Subcutaneous adipose tissue (tissue), 4 donors: Measurements from ENCODE around the gene MOB3B. TPM values are rescaled to one million over a fixed set of nuclear protein-coding genes. Genes with fewer than 3 reads are reported as not detected.

ENCODE experiments used
- total RNA-seq, 4 donors: library from RNA; depleted of rRNA; stranded (reverse); fragments of >200 nt; gene quantifications; one replicate each; pipeline ENCODE4 v1.1.0, GENCODE V29; 2016
- TF ChIP-seq, protein P1 (sequence below): fragments of 450-650 bp; IDR thresholded peaks from one replicate; pipeline ENCODE4 v1.5.1; 2016; ENCODE audit warnings: low read depth, mild to moderate bottlenecking, control low read depth, antibody characterized with exemption, moderate library complexity

MOB3B gene
- total RNA-seq, 4 donors from 2014 or later, result 11.9 to 13.4 (median 12.6) TPM

DNA sequence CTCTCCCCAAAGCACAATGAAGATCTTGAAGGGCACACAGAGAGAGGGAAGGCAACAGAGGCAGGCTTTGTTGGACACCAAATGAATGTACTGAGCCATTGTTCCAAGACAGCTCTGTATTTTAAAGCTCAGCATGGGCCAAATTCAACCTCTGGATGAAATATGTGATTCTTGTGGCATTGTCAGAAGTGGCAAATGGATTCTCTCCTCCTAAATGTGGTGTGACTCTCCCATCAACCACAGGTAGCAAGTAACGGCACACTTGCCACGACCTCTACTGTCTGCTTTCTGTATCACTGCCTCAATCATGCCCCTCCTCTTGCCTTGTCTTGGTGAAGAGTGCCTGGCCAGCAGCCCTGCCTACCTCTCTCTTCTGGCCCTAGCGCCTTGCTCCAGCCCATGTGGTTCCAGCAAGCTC, 6.1 kb upstream of the MOB3B start:
- TF ChIP-seq, protein P1, sequence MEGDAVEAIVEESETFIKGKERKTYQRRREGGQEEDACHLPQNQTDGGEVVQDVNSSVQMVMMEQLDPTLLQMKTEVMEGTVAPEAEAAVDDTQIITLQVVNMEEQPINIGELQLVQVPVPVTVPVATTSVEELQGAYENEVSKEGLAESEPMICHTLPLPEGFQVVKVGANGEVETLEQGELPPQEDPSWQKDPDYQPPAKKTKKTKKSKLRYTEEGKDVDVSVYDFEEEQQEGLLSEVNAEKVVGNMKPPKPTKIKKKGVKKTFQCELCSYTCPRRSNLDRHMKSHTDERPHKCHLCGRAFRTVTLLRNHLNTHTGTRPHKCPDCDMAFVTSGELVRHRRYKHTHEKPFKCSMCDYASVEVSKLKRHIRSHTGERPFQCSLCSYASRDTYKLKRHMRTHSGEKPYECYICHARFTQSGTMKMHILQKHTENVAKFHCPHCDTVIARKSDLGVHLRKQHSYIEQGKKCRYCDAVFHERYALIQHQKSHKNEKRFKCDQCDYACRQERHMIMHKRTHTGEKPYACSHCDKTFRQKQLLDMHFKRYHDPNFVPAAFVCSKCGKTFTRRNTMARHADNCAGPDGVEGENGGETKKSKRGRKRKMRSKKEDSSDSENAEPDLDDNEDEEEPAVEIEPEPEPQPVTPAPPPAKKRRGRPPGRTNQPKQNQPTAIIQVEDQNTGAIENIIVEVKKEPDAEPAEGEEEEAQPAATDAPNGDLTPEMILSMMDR, result no peak

GRCh38 chr9:27534658-27535209, 5.1 kb upstream of the MOB3B start:
- TF ChIP-seq, protein P1, result no peak

DNA sequence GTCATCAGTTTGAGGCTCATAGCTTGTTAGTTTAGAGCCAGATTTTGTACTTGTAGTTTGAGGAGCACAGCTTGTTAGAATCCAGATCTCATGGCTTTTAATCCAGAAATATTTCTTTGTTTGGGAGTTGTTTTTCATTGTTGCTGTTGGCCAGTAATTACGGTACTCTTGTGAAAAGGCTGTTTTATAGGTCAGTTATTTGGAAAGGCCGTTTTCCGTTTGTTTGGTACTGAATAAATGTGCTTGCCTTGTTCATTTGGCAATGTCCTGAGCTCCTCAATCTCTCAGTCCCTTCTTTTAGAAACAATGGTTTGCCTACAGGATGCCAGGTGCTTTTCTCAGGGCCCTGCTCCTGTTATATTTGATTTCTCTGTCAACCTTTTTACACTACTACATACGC, 4.5 kb upstream of the MOB3B start:
- TF ChIP-seq, protein P1, result no peak

GRCh38 chr9:27533311-27533710, 3.7 kb upstream of the MOB3B start:
- TF ChIP-seq, protein P1, result no peak

GRCh38 chr9:27532046-27532445, 2.4 kb upstream of the MOB3B start:
- TF ChIP-seq, protein P1, result no peak

GRCh38 chr9:27530915-27531755, 1.5 kb upstream of the MOB3B start:
- TF ChIP-seq, protein P1, result no peak

GRCh38 chr9:27528886-27529315, 713 bp downstream of the MOB3B start:
- TF ChIP-seq, protein P1, result no peak
